Activated naive CD4-positive, alpha-beta T cell treated with anti-CD3 and anti-CD28 coated beads, Interleukin-2, amount 50 U/mL, for 24 hours (primary cell): ENCODE measurements around the gene KRT84.

Experiments used
- H3K27ac Mint-ChIP-seq: one replicate; pipeline ENCODE4 v1.8.0; 2021; ENCODE audit warnings: mild to moderate bottlenecking, mixed read lengths
- H3K27me3 Mint-ChIP-seq: one replicate; pipeline ENCODE4 v1.8.0; 2021; ENCODE audit warnings: mixed read lengths
- H3K36me3 Mint-ChIP-seq: one replicate; pipeline ENCODE4 v1.8.0; 2021; ENCODE audit warnings: mixed read lengths
- H3K4me1 Mint-ChIP-seq: one replicate; pipeline ENCODE4 v1.8.0; 2021; ENCODE audit warnings: mixed read lengths
- H3K4me3 Mint-ChIP-seq: one replicate; pipeline ENCODE4 v1.8.0; 2021; ENCODE audit warnings: mild to moderate bottlenecking, mixed read lengths
- H3K9me3 Mint-ChIP-seq: one replicate; pipeline ENCODE4 v1.8.0; 2021; ENCODE audit warnings: mixed read lengths

Gene KRT84

DNA sequence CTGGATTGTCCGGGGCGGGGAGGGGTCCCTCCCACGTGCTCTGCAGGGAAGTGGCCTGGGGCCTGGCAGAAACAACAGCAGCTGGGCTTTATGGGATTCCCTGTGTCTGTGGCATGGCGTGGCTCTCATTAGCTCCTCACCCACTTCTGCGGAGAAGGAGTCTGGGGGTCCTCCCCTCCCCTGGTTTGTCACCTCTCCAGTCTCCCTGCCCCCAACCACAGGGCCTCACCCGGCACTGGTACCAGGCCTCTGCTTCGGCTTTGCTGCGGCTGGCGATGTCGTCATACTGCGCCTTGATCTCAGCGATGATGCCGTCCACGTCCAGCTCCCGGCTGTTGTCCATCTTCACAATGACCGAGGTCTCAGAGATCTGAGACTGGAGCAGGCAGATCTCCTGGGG is 14.3 kb upstream of the KRT84 start:
- no peaks in the 10 kb centered on the region for H3K27me3 Mint-ChIP-seq
- no peak overlapping the region for H3K4me3 Mint-ChIP-seq
- no peaks in the 10 kb centered on the region for H3K4me1 Mint-ChIP-seq
- H3K36me3 Mint-ChIP-seq: no peaks in the 10 kb centered on the region
- H3K9me3 Mint-ChIP-seq: no peaks in the 10 kb centered on the region
- no peak overlapping the region for H3K27ac Mint-ChIP-seq

DNA sequence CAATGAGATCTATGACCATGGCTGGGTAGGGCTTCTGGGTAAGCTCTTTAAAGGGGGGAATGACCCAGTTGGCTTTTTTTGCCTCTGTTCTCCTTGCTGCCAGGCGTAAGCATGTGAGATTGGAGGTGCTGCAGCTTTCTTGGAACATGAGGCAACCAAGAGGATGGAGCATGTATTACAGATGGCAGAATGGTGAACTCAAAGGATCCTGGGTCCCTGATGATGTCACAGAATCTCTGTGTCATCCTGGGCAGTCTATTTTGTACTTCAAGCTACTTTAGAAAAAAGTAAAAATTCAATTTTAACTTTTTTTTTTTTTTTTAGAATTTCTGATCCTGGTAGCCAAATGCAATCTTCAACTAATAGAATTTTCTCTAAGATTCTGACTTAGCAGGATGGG is 12.7 kb upstream of the KRT84 start:
- Mint-ChIP-seq H3K27me3 (no peaks in the 10 kb centered on the region), H3K4me1 (no peaks in the 10 kb centered on the region), H3K9me3 (no peaks in the 10 kb centered on the region)

DNA sequence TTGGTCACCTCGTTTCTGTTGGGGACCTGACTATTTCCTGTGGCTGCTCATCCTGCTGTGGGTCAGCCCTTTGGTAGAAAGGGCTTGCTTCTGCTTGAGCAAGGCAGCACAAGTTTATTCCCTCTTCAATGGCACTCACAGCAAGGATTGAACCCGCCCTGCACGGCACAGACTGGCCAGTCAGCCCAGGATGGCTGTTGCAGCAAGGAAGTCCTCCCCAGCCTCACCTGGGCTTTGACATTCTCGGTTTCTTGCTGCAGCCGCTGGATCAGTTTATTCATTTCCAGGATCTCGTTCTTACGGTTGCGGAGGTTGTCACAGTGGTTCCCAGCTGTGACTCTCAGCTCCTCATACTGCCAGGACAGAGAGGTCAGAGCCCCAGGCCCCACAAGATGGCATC is 11.2 kb upstream of the KRT84 start:
- Mint-ChIP-seq H3K36me3 (no peaks in the 10 kb centered on the region), H3K27ac (no peak overlapping the region), H3K9me3 (no peaks in the 10 kb centered on the region), H3K4me1 (no peaks in the 10 kb centered on the region), H3K4me3 (no peak overlapping the region), H3K27me3 (no peaks in the 10 kb centered on the region)

More for the DNA sequence above, 12.7 kb upstream of the KRT84 start:
- Mint-ChIP-seq H3K36me3 (no peaks in the 10 kb centered on the region), H3K27ac (no peak overlapping the region), H3K4me3 (no peak overlapping the region)

- no peaks in the 10 kb centered on the region for H3K4me1 Mint-ChIP-seq
- no peaks in the 10 kb centered on the region for H3K9me3 Mint-ChIP-seq
- no peaks in the 10 kb centered on the region for H3K27me3 Mint-ChIP-seq
- no peak overlapping the region for H3K4me3 Mint-ChIP-seq
- peak overlapping the region; percentile 11 for H3K27ac Mint-ChIP-seq
- H3K36me3 Mint-ChIP-seq: no peaks in the 10 kb centered on the region
These were observed 10.4 kb upstream of the KRT84 start for GRCh38 chr12:52395761-52396434.

- Mint-ChIP-seq H3K36me3 (no peaks in the 10 kb centered on the region), H3K4me3 (no peak overlapping the region), H3K4me1 (no peaks in the 10 kb centered on the region), H3K27me3 (no peaks in the 10 kb centered on the region), H3K9me3 (no peaks in the 10 kb centered on the region), H3K27ac (no peak overlapping the region)
These were observed 9.5 kb upstream of the KRT84 start for GRCh38 chr12:52394836-52395405.

DNA sequence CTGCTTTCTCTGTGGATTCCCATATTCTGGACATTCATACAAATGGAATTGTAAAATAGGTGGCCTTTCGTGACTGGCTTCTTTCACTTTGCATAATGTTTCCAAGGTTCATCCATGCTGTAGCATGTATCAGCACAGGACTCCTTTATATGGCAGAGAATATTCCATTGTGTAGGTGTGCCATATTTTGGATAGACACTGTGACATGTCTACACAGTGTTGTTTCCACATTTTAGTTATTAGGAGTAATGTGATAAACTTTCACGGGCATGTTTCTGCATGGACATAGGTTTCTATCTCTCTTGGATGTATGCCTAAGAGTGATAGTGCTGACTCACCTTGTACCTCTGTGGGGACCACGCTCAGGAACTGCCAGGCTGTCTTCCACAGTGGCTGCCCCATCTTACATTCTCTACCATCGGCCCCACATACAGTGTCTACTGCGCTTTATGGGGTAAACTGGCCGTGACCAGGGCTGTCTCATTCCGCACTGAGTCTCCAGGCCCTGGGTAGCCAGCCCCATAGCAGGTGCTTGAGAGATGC is 7.1 kb upstream of the KRT84 start:
- Mint-ChIP-seq H3K27me3 (no peaks in the 10 kb centered on the region), H3K36me3 (no peaks in the 10 kb centered on the region), H3K27ac (no peak overlapping the region), H3K9me3 (no peaks in the 10 kb centered on the region), H3K4me3 (no peak overlapping the region), H3K4me1 (no peaks in the 10 kb centered on the region)

DNA sequence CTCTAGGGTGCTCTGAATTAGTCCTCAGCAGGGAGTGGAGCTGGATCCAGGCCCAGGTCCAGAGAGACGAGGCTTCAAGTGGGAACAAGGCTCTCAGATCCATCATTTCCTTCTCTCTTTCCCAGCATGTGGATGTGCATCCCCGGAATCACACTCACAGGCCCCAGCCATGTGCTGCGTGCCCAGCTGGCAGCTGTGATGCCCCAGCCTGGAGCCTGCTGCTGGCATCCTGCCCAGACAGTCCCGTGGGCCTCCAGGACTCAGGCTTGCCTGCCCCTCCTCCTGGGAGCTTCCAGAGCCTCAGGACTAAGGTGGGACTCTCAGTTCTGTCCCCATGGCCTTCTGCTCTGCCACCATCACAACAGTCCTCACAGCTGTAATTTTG is 6.2 kb upstream of the KRT84 start:
- no peaks in the 10 kb centered on the region for H3K4me1 Mint-ChIP-seq
- no peak overlapping the region for H3K27ac Mint-ChIP-seq
- H3K27me3 Mint-ChIP-seq: no peaks in the 10 kb centered on the region
- H3K9me3 Mint-ChIP-seq: no peaks in the 10 kb centered on the region
- no peaks in the 10 kb centered on the region for H3K36me3 Mint-ChIP-seq
- H3K4me3 Mint-ChIP-seq: no peak overlapping the region

- H3K4me3 Mint-ChIP-seq: no peak overlapping the region
- H3K27me3 Mint-ChIP-seq: no peaks in the 10 kb centered on the region
- no peak overlapping the region for H3K27ac Mint-ChIP-seq
- no peaks in the 10 kb centered on the region for H3K36me3 Mint-ChIP-seq
- H3K9me3 Mint-ChIP-seq: no peaks in the 10 kb centered on the region
- H3K4me1 Mint-ChIP-seq: no peaks in the 10 kb centered on the region
These were observed 5.5 kb upstream of the KRT84 start for GRCh38 chr12:52390739-52391617.

DNA sequence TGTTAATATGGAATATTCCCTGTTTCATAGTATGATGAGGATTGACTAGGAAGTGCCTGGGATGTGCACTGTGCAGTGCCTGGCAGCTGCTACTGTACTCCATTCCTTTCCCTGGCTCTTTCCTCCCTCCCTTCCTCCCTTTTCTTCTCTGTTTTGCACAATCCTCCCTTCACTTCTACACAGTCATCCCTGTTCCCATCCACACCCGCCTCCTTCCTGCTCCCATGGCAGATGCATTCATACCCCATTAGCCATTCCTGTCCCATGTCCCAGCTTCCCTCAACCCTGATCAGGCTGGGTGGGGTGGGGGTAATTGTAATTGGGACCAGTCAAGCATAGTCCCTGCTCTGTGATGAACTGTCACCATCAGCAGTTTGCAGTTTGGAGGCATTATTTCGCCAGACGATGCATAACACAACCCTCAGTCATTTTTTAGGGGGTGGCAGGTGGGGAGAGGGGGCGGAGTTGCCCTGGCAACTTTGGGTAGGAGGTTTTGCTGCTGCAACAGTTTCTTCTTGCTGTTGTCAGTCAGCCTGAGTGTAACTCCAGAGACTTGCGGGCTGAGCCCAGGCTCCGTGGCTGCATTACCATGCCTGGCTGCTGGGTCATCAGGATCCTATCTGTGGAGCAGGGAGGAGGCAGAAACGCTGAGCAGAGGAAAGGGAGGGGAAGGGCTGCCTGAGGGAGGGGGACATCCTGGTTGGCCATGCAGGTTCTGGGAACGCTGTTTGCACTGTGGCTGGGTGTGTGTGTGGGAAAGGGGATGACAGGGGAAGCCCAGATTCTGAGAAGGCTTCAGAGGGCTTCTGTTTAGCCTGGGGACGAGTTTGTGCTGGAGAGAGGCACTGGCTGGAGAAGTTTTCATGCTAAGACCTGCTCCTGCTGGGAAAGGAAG is 4.1 kb upstream of the KRT84 start:
- Mint-ChIP-seq H3K27me3 (no peaks in the 10 kb centered on the region), H3K36me3 (no peaks in the 10 kb centered on the region), H3K9me3 (no peaks in the 10 kb centered on the region), H3K27ac (no peak overlapping the region), H3K4me3 (no peak overlapping the region), H3K4me1 (no peaks in the 10 kb centered on the region)

- H3K4me3 Mint-ChIP-seq: no peak overlapping the region
These were observed 2.4 kb upstream of the KRT84 start for GRCh38 chr12:52387859-52388258.

DNA sequence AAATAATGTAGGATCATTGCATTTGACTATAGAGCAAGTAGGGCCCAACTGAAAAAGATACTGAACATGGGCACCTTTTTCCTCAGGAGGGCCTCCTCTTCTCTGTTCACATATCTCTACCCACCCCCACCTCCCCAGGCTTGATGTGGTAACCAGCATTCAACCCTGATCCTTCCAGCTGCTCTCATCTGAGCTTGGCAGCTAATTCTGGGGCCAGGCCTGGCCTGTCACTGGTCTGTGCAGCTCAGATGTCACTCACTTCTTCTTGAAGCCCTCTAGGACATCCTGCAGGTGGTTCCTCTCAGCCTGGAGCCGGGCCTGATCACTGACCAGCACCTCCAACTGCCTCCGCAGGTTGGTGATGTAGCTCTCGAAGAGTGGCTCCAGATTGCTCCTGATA is 2.1 kb downstream of the KRT84 start:
- Mint-ChIP-seq H3K9me3 (no peaks in the 10 kb centered on the region), H3K27ac (no peak overlapping the region), H3K4me3 (no peak overlapping the region), H3K4me1 (peaks cover 9% of the 10 kb centered on the region), H3K27me3 (no peaks in the 10 kb centered on the region), H3K36me3 (no peaks in the 10 kb centered on the region)

More at GRCh38 chr12:52387859-52388258, 2.4 kb upstream of the KRT84 start:
- Mint-ChIP-seq H3K4me1 (peaks cover 4% of the 10 kb centered on the region), H3K36me3 (no peaks in the 10 kb centered on the region), H3K27me3 (no peaks in the 10 kb centered on the region), H3K27ac (no peak overlapping the region), H3K9me3 (no peaks in the 10 kb centered on the region)

DNA sequence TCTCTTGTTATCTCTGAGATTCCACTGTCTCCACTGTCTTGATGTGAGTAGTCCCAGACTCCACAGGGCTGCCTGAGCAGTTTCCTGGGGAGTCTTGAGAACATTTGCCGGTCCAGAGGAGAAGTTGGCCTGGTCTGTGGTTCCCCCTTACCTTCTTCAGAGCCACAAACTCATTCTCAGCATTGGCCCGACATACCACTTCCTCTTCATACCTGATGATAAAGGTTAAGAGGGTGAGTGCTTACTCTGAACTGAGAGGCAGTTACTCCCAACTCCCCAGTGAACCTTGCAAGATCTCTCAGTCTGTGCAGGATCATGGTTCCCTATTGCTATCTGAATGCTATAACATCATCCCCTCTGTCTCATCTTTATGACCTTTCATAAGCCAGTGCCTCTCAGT is 2.6 kb downstream of the KRT84 start:
- Mint-ChIP-seq H3K36me3 (no peaks in the 10 kb centered on the region), H3K27me3 (no peaks in the 10 kb centered on the region), H3K4me1 (peaks cover 9% of the 10 kb centered on the region), H3K9me3 (no peaks in the 10 kb centered on the region), H3K27ac (no peak overlapping the region), H3K4me3 (no peak overlapping the region)

DNA sequence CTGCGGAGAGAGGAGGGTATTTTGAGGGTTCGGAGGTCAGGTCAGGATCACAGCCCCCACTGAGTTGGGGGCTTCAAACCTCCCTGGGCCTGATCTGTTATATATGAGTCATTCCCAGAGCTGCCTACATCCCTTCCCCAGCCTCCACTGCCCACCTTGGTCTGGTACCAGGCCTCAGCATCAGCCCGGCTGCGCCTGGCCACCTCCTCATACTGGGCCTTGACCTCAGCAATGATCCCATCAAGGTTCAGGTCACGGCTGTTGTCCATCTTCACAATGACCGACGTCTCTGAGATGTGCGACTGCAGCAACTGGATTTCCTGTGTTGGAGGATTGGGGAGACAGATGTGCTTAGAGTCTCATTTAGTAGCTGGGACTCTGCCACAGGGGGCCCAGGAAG is 4.2 kb downstream of the KRT84 start:
- no peak overlapping the region for H3K4me3 Mint-ChIP-seq
- peaks cover 9% of the 10 kb centered on the region for H3K4me1 Mint-ChIP-seq
- H3K27ac Mint-ChIP-seq: no peak overlapping the region
- peaks cover 2% of the 10 kb centered on the region for H3K27me3 Mint-ChIP-seq
- no peaks in the 10 kb centered on the region for H3K36me3 Mint-ChIP-seq
- H3K9me3 Mint-ChIP-seq: no peaks in the 10 kb centered on the region

GRCh38 chr12:52380271-52380694 is 5.2 kb downstream of the KRT84 start:
- Mint-ChIP-seq H3K4me3 (no peak overlapping the region), H3K4me1 (peaks cover 9% of the 10 kb centered on the region), H3K9me3 (no peaks in the 10 kb centered on the region), H3K36me3 (no peaks in the 10 kb centered on the region), H3K27ac (no peak overlapping the region), H3K27me3 (peaks cover 2% of the 10 kb centered on the region)

GRCh38 chr12:52379536-52379935 is 5.9 kb downstream of the KRT84 start:
- no peak overlapping the region for H3K27ac Mint-ChIP-seq
- H3K36me3 Mint-ChIP-seq: no peaks in the 10 kb centered on the region
- peaks cover 2% of the 10 kb centered on the region for H3K27me3 Mint-ChIP-seq
- H3K4me1 Mint-ChIP-seq: peaks cover 9% of the 10 kb centered on the region
- no peaks in the 10 kb centered on the region for H3K9me3 Mint-ChIP-seq
- H3K4me3 Mint-ChIP-seq: no peak overlapping the region
